ENCODE data around the gene ACADVL.

GRCh38 chr17:7262192-7262934 lies 42.6 kb downstream of the ACADVL start, which contains the start of gene CLDN7:
- 0 out of 2 replicates have a peak, but pooled peaks have one; percentile 29 for TF ChIP-seq CTCF (conservative IDR thresholded peaks at IDR 0.05; ENCODE audit: low read depth, low read length)
- TF ChIP-seq EZH2phosphoT487 (IDR thresholded peaks at IDR 0.05; ENCODE audit: borderline replicate concordance, low read length), result no peak

All from PC-3 (cell line).